ENCODE measurements around the gene PRSS50. TPM values are rescaled to one million over a fixed set of nuclear protein-coding genes. Genes with fewer than 3 reads are reported as not detected.

Gene PRSS50
- total RNA-seq, 1 experiment from 2014 or later: not detected

- peak in 1 of 2 experiments; percentile 17 for DNase-seq
- ChIA-PET POLR2A (interaction anchor here (0.6 kb wide), 1 partner anchor 16 kb away, joined by 4 read pairs; no protein-coding TSS in a partner anchor), CTCF (no interaction called here)
- Mint-ChIP-seq H3K4me3 (ENCODE audit: unreplicated experiment) (no peak overlapping the region), H3K36me3 (ENCODE audit: insufficient read depth, unreplicated experiment) (no peaks in the 10 kb centered on the region), H3K27ac (ENCODE audit: unreplicated experiment) (no peak overlapping the region), H3K27me3 (ENCODE audit: insufficient read depth, unreplicated experiment) (no peaks in the 10 kb centered on the region), H3K9me3 (ENCODE audit: unreplicated experiment) (no peaks in the 10 kb centered on the region), H3K4me1 (ENCODE audit: low read depth, unreplicated experiment) (no peaks in the 10 kb centered on the region)
- Histone ChIP-seq H3K27me3 (replicated peaks; ENCODE audit: control insufficient read depth, insufficient read depth, low read length) (no peaks in the 10 kb centered on the region), H3K4me3 (ENCODE audit: low read depth, low read length) (no peak overlapping the region), H3K36me3 (ENCODE audit: control insufficient read depth, insufficient read depth, low read length) (no peaks in the 10 kb centered on the region), H3K4me1 (no peaks in the 10 kb centered on the region), H3K9me3 (no peaks in the 10 kb centered on the region)
- intact Hi-C loops (cut with micrococcal nuclease; ENCODE audit: unreplicated experiment): no loop called here
- peak in 1 of 2 experiments; percentile 19 for TF ChIP-seq CTCF (IDR thresholded peaks at IDR 0.05; ENCODE audit: insufficient read depth in 1 of 2, low read depth in 1 of 2, low read length in 1 of 2, severe bottlenecking in 1 of 2, unreplicated experiment in 1 of 2)
- no TSS peak for BruUV-seq (replicated peaks)
Observed at GRCh38 chr3:46674031-46674845, 43.4 kb downstream of the PRSS50 start.

DNA sequence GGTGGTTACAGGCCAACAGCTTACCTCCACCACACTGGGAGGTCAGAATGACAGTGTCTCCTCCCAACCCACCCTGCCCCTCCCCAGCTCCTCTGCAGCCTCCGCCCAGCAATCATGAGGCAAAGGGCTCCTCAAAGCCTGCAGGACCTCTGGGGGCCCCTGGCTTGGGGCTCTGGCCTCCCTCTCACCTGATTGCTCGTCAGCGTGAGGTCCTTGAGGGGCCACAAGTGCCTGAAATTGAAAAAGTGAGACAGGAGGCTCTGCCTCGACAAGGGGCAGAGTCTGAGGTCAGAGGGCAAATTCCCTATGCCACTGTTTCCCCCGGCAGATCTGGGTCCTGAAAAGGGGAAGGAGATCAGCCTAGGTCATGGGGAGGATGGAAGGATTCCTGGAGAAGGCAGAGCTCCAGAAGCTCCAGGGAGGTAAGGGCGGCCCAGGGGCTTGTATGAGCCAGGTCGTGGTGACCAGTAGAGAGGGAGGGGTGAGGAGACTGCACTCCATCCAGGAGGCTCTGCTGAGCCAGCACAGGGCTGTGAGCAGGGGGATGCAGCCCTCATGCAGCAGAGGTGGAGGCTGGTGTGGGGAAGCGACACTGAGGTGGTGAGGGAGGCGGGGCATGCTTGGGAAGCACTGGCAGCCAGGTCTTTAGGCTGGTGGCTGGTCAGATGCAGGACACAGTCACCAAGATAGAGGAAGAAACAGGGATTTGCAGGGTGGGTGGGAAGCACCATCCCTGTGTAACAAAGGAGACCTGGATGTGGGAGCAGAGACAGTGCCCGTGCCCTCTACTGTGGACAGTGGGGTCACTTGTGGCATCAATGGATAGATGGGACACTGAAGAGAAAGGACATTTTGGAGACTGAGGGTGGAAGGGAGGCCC is 44.3 kb downstream of the PRSS50 start:
- Histone ChIP-seq H3K4me1 (no peaks in the 10 kb centered on the region), H3K36me3 (ENCODE audit: control insufficient read depth, insufficient read depth, low read length) (no peaks in the 10 kb centered on the region), H3K27me3 (replicated peaks; ENCODE audit: control insufficient read depth, insufficient read depth, low read length) (no peaks in the 10 kb centered on the region), H3K9me3 (no peaks in the 10 kb centered on the region), H3K4me3 (ENCODE audit: low read depth, low read length) (no peak overlapping the region)
- Mint-ChIP-seq H3K9me3 (ENCODE audit: unreplicated experiment) (no peaks in the 10 kb centered on the region), H3K27ac (ENCODE audit: unreplicated experiment) (no peak overlapping the region), H3K4me1 (ENCODE audit: low read depth, unreplicated experiment) (no peaks in the 10 kb centered on the region), H3K27me3 (ENCODE audit: insufficient read depth, unreplicated experiment) (no peaks in the 10 kb centered on the region), H3K4me3 (ENCODE audit: unreplicated experiment) (no peak overlapping the region), H3K36me3 (ENCODE audit: insufficient read depth, unreplicated experiment) (no peaks in the 10 kb centered on the region)
- ChIA-PET CTCF (no interaction called here), POLR2A (no interaction called here)
- intact Hi-C loops (cut with micrococcal nuclease; ENCODE audit: unreplicated experiment): no loop called here
- BruUV-seq (replicated peaks): no TSS peak
- peak in 1 of 2 experiments; percentile 31 for DNase-seq
- no peak for TF ChIP-seq CTCF (IDR thresholded peaks at IDR 0.05; ENCODE audit: insufficient read depth in 1 of 2, low read depth in 1 of 2, low read length in 1 of 2, severe bottlenecking in 1 of 2, unreplicated experiment in 1 of 2)

GRCh38 chr3:46672349-46672695 is 45.3 kb downstream of the PRSS50 start:
- ChIA-PET CTCF (no interaction called here), POLR2A (no interaction called here)
- intact Hi-C loops (cut with micrococcal nuclease; ENCODE audit: unreplicated experiment): no loop called here

More at GRCh38 chr3:46672349-46672695, 45.3 kb downstream of the PRSS50 start:
- Mint-ChIP-seq H3K4me3 (ENCODE audit: unreplicated experiment) (no peak overlapping the region), H3K27me3 (ENCODE audit: insufficient read depth, unreplicated experiment) (no peaks in the 10 kb centered on the region), H3K27ac (ENCODE audit: unreplicated experiment) (no peak overlapping the region), H3K36me3 (ENCODE audit: insufficient read depth, unreplicated experiment) (no peaks in the 10 kb centered on the region), H3K4me1 (ENCODE audit: low read depth, unreplicated experiment) (no peaks in the 10 kb centered on the region), H3K9me3 (ENCODE audit: unreplicated experiment) (no peaks in the 10 kb centered on the region)
- no peak for DNase-seq
- H3K27me3 ChIP-seq (replicated peaks; ENCODE audit: control insufficient read depth, insufficient read depth, low read length): no peaks in the 10 kb centered on the region
- no peaks in the 10 kb centered on the region for H3K9me3 ChIP-seq
- H3K4me1 ChIP-seq: no peaks in the 10 kb centered on the region
- no peaks in the 10 kb centered on the region for H3K36me3 ChIP-seq (ENCODE audit: control insufficient read depth, insufficient read depth, low read length)
- TF ChIP-seq CTCF (IDR thresholded peaks at IDR 0.05; ENCODE audit: insufficient read depth in 1 of 2, low read depth in 1 of 2, low read length in 1 of 2, severe bottlenecking in 1 of 2, unreplicated experiment in 1 of 2): no peak
- H3K4me3 ChIP-seq (ENCODE audit: low read depth, low read length): no peak overlapping the region
- no TSS peak for BruUV-seq (replicated peaks)
